HG03196 (cell line): Measurements from ENCODE around the gene INO80E.

Experiments used
- ATAC-seq: cut with Tn5 transposase; IDR thresholded peaks from one replicate; pipeline ENCODE4 v1.9.1; 2021; ENCODE audit not compliant: unreplicated experiment

Gene INO80E

DNA sequence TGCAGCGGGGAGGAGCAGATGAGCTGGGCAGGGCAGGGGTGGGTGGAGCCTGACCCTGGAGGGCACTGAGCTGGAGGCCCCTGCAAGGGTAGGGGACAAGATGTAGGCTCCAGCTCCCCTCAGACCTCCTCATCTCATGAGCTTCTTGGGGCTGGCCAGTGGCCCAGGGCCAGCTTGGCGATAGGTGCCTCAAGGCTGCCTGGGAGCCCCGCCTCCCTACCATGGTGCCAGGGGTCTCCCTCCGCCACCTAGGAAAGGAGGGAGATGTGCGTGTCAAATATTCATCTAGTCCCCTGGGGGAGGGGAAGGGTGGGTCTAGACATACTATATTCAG is 4.5 kb upstream of the INO80E start:
- ATAC-seq, result no peak

DNA sequence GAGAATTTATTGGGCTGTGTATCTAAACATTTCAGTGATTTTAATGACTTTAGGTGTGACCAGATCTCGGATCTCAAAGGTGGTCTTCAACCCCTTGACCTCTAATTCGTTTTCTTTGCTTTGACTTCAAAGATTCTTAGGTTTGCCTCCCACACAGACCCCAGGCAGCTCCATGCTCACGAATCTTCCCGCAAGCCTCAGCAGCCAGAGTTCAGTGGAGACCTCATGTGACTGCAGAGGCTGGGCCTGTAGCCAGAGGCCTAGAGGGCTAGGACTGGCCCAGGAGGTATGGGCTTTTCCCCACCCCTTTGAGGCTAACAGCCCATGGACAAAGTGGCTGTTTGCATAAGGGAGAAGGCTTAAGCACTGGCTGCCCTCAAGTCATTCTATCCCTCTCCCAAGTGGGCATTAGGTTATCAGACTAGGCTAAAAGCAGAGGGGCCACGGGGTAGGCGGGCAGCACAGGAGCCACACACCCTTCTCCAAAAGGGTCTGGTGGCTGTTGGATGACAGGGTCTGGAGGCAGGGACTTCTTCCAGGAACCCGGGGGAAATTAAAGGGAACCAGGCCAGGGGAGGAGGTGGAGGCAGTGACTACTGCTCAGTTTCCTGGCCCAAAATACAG is 3.6 kb upstream of the INO80E start:
- ATAC-seq, result no peak

DNA sequence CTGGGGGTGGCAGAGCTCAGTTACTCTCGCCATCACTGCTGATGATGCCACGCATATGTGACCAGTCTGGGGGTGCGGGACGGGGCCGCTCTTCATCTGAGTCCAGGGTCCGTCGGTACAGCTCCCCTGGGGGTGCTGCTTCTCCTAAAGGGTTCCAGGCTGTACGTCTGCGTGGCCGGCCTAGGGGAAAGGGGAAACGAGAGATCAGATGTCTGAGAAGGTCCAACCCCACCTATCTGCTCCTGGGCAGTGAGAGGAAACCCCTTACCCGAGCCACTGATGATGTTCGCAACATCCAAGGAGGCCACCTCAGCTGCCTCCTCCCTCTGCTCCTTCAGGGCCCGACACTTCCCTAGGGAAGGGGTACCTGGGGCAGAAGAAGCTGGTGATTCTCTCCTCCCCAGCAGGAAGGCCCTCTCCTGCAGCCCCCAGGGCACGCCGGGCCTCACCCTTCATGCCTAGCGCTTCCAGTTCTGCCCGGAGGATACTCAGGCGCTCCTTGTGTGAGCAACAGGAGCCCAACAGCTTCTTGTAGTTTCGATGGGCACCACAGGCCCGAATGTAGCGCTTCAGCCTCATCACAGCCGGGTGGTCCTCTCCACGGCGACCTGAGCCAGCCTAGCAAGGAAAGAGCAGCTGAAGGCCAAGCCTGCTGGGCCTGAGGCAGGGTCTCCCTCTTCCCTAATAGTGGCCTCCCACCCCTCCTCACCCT is 2.7 kb upstream of the INO80E start:
- no peak for ATAC-seq

DNA sequence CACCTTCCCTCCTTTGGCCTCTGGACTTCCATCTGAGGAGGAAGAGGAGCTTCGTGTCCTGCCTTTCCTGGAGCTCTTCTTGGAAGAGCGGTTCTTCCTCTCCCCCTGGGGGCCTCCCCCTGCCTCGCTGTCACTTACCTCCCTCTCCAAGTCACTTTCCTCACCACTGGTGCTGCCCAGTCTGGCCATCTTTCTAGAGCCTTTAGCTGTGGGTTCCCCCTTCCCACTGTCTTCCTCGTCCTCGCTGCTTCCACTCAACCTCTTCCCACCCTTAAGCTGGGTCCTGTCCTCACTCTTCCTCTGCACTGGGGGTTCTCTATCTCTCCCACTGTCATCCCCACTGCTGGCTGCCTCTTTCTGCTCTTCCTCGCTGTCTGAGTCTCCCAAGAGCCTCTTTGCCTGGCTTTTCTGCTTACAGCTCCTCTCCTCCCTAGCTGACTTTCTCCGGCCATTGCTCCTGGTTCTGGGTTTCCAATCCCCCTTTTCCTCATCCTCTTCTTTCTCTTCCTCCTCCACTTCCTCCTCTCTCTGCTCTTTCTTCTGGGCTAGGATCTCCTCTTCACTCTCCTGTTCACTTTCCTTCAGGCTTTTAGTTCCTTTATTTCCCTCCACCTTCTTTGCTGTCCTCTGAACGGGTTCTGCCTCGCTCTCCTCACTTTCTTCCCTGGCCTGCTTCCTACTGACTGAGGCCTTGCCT is 2.0 kb upstream of the INO80E start:
- no peak for ATAC-seq

DNA sequence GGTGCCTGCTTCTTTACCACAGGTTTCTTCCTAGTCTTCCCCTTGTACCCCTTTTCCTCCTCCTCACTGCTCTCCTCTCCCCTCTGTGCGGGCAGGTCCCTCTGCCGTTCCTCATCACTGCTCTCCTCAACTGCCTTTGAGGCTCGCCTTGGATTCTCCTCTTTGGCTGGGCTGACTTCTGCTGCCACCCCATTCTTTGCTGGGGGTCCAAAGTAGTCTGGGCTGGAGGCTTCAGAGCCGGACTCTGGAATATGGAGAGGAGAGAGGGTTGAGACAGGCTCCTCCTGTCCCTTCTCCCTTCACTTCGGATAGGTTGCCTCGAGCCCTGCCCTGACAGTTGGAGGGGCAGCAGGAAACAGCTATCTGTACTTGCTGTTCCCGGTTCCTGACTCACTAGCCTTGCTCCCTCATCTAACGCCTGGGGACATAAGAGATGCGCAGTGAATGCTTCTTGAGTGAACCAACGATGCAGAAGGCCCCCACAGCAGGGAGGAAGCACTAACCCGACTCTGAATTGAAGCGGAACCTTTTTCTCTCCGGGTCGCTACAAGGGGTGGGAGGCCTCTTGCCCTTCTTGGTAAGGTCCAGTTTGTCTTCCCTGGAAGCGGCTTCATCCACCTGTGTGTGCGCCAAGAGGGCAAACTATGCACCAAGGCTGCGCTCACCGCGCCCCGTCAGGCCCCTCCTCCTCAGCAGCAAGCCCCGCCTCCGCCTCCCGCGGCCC is 1.3 kb upstream of the INO80E start:
- ATAC-seq, result peak; percentile 23

DNA sequence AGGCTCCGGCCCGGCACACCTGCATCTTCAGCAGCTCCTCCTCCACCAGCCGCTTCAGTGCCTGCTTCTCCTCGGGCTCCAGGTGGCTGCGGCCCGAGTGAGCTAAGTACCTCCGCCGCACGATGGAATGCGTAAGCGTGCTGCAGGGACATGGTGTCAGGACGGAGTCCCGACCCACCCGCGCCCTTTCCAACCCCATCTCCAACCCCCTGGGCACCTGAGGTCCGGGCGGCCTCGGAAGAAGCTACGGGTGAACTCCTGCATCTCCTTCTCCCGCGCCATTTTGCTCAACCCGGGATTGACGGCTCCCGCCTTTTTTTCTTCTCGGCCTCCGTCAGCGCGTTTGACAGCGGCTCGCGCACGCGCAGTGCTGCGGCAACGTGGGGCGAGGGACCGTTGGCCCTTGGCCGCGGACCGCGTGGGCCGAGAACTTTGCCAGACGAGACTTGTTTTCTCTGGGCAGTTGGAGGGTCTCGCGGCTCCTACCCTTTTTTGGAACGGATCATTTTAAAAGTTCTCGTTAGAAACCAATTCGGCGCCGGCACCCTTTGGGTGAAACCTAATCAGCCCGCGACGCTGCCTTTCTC is 624 bp upstream of the INO80E start, which contains the start of gene HIRIP3:
TSS of gene HIRIP3 (minus strand) at position 294 of the 587 bp plus-strand sequence. CDS start at position 282, 12 bp downstream.
- peak; percentile 37 for ATAC-seq

DNA sequence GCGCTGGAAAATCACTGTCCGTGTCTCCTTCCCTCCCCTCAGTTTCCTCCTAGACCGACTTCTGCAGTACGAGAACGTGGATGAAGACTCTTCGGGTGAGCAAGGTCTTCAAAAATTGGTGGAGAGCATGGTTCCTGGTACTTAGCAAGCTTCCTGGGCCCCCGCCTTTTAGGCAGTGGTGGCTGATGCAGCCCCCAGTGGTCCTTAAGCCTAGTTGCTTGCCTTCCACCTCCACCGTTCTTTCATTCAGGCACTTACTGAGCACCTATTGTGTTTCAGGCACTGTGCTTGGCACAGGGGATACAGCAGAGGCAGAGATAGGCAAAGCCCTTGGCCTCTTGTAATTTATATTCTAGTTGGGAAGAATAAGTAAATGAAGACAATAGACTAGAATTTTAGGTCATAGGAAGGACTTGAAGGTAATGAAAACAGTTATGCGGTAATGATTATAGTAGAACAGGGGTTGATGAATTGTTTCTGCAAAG is 767 bp downstream of the INO80E start:
- ATAC-seq, result no peak

DNA sequence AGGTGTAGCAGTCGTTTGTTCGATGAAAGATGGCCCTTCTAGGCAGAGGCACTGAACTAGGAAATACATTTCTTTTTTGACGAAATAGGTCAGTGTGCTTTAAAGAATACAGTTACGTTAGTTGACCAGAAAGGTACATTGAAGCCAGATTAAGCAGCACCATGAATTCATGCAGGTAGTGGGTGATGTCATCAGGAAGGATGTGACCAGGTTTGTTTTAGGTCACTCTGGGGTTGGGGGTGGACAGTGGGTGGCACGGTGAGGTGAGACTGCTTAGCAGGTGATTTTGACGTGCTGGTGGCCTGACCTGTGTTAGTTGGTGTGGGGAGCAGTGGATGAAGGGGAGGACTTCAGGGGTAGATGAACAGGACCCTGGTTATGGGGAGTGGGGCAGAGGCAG is 3.6 kb downstream of the INO80E start:
- ATAC-seq, result no peak

DNA sequence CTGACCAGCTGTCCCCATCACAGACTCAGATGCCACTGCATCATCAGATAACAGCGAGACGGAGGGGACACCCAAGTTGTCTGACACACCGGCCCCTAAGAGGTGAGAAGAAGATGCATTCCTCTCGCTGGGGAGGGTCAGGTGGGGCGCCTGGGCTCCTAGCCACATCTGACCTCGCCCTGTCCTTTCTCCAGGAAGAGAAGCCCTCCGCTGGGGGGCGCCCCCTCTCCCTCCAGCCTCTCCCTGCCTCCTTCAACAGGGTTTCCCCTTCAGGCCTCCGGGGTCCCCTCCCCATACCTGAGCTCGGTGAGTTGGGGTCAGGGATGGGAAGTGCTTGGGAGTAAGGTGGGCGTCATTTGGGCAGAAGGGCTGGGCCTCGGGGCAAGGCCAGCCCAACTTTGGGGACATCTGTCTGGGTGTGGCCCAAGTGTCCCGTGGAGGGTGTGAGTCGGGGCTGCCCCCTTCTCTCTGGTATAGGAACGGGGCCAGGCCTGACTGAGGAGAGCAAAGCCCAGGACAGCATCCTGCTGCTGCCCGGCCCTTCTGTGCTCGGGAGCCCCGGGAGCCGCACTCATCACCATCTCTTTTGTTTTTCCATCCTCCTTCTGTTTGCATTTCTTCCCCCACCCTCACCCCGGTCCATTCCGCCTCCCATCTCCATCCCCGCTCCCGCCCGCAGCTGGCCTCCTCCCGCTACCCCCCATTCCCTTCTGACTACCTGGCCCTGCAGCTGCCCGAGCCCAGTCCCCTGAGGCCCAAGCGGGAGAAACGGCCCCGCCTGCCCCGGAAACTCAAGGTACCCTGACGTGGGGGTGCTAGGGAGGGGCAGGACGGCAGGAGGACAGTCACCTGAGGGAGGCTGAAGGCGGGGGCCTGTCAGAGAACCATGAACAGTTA is 4.9 kb downstream of the INO80E start:
- ATAC-seq, result no peak

DNA sequence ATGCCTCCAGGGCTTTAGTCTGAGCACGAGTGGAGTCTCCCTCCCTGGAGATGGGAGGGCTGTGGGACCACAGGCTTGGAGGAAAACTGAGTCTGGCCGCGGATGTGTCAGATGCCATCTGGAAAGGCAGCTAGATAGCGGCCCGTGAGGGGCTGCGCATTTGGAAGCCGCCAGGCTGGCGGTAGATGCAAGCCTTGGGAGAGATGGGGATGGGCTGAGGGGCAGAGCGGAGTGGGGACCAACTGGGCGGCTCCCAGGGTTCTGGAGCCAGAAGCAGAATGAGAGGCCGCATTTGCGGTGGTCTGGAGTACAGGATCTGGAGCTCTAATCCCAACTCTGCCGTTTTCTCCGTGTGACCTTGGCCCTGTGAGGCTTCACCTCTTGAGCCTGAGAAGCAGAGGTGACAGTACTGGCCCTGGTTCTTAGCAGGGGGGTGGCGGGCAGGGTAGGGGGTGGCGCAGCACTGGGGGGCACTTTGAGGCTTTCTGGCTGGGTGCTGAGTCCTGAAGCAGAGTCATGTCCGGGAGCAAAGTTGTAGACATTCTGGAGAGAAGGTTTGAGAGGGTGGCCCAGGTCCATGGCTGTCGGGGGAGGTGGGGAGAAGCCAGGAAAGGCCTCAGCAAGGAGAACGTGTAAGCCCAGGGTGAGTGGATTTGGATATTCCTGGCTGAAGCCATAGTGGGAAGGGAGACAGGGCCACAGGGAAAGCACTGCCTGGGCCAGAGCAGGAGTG is 6.7 kb downstream of the INO80E start:
- ATAC-seq, result no peak

DNA sequence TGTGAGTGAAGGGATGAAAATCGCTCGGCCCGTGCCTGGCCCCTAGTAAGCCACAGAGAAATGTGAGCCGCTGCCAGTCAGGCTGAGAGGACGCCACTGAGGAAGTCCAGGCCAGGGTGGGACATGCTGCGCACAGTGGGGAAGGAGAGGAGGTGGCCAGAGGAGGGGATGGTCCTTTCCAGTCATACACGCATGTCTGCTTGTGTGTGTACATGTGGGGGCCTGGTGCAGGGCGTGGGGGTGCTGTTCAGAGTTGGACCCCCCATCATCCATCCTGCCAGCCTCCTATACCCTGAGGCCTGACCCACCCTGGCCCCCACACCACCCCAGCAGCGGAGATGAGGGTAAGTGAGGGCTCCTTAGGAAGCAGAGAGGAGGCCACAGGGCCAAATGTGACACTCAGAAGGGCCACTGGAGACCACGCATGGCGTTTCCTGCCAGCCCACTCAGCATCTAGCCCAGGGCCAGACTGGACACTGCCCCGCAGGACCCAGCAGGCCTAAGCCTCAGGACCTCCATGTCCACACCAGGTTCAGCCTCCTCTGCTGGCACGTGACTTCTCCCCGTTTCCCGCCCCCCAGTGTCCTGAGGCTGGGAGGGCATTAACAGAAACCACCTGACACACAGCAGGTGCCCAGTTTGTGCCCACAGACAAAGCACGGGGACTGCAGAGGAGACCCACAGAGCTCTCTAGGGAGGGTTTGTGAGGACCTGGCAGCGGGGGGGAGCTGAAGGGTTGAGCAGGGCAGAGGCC is 7.8 kb downstream of the INO80E start:
- ATAC-seq, result no peak

DNA sequence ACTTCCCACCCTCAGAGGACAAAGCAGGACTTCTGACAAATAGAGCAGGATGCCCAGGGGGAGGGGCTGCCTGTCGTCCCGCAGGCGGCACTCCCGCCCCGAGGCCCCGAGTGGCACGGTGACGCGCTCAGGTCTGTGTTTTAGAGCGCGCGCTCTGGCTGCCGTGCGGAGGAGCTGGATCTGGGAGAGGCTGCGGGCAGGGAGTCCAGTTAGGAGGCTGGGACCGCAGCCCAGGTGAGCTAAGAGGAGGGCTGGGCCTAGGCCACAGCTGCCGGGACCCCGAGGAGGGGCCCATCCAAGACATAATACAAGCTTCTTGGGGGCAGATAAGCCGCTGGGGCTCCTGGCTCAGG is 8.4 kb downstream of the INO80E start:
- ATAC-seq, result no peak

DNA sequence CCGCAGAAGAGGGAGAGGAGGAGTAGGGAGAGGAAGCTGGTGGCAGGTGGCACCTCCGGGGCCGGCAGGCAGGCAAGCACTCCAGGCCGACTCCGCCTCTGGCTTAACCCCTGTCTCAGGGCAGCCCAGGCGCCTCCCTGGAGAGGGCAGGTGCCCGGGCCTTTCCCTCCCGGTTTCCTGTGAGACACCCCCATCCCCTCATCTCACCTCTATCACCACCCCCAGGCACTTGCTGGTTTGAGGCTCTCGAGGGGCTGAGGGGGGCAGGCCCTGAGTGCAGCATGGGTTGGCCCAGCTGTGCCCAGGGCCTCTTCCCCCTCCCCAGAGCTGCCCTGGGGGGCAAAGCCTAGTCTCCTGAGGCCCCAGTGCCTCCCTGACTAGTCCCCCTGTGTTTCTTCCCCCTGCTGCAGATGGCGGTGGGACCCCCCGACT is 8.8 kb downstream of the INO80E start:
- no peak for ATAC-seq

DNA sequence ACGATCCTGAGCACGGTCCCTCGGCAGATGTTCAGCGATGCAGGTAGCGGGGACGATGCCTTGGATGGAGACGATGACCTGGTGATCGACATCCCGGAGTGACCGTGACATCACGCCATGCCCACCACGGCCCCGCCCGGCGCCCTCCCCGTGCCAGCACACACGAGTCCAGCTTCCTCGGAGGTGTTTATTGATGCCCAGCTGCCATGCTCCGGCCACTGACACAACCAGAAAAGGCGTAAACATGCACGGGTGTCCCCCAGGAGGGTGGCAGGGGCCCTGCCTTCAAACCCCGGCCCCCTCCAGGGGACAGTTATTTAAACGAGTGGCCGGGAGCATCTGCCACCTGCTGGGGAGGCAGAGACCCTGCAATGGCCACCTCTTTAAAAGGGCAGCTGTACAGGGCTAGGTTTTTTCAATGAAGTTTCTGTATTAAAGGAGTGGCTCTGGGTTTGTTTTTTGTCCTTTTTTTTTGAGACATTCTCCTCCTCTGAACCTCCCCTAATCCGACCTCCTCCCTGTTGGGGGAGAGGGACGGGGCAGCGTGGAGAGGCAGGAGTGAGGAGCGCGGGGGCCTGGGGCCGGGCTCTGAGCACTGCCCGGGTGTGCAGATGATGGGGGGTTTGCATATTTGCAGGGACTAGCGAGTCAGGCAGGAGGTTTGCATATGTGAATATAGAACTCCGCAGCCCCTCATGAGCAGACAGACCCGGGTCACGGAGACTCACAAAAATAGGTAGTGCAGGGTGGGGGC is 9.5 kb downstream of the INO80E start:
- no peak for ATAC-seq

DNA sequence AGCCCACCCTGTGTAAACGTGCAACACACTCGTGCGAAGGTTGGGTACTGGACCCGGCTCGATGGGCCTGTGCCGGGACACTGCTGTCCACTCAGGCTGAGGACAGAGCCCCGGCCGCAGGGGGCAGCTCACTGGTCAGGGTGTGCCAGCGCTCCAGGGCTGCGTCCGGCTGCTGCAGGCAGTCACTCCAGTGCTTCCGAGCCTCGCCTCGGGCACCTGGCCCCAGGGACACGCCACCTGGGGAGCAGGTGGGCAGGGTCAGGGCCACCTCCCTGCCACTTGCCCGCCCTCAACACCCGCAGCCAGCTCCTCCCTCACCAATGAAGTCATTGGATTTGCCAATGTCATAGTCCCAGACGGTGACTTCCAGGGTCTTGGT is 10.0 kb downstream of the INO80E start:
- ATAC-seq, result no peak

DNA sequence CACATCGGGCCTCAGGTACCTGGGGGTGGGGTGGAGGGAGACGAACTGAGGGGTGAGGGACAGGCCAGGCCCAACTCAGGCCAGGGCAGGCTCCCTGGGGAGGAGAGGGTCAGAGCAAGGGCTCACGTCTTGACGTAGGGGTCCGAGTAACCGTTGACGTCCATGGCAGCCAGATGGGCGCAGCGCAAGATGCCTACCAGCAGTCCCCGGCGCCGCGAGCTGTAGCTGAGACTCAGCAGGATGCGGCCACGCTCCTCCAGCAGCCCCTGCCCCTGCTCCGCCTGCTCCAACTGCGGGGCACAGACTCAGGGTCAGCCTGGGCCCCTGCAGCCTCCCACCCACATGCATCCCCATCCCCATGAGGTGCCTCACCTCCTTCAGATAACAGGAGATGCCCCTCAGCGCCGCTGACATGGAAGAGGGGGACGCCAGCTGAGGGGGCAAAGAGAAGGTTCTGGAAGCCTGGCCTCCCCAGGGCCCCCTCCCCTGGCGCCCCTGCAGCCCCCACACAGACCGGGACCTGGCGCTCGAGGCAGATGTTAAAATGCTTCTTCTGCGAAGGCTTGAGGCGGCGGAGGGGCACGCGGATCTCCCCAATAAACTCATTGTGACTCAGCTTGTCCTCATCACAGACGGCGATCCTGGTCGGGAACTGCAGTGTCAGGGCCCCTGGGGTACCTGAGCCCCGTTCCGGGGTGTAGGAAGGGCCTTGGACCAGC is 10.8 kb downstream of the INO80E start:
- ATAC-seq, result no peak

DNA sequence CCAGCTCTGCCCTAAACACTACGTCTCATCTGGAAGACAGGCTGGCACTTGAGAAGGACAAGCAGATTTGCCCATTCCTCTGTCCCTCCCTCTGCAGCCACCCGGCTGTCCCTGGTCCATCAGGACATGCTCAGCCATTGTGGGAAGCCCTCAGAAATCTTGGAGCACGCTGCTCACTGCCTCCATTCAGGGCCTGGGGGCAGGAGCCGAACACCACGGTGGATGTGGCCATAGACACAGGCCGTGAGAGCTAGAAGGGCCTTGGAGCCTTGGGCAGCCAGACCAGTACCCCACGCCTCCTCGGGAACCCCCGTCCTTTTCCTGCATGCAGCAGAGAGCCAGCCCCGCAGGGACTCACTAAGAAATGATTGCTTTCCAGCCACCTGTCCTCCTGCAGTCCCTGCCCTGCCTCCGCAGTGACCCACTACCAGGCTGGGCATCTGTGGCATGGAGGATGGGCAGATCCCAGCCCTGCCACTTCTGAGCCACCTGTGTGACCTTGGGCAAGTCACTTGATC is 11.4 kb downstream of the INO80E start:
- no peak for ATAC-seq
